Stimulated activated CD4-positive, alpha-beta T cell treated with anti-CD3 and anti-CD28 coated beads, Interleukin-2, amount 100 ng/mL, for 4 hours (primary cell): ENCODE measurements around the gene RPS18.
"Not testable (repeated sequence)": the region's sequence is repeated elsewhere in the genome, so short reads cannot be mapped to it uniquely, and the experiment has no call there.

Experiments
- DNase-seq: peaks from one replicate; pipeline ENCODE4 v3.0.0-alpha.2; 2020; ENCODE audit warnings: low read depth

Gene RPS18

GRCh38 chr6:33271468-33272274, at the start of gene RPS18, which contains the start of gene VPS52:
RPS18 (plus strand) TSS chr6:33272075; CDS start chr6:33272120, 45 bp downstream.
VPS52 (minus strand) TSS chr6:33271876; CDS start chr6:33271675, 201 bp downstream.
- DNase-seq = peak; percentile 88

DNA sequence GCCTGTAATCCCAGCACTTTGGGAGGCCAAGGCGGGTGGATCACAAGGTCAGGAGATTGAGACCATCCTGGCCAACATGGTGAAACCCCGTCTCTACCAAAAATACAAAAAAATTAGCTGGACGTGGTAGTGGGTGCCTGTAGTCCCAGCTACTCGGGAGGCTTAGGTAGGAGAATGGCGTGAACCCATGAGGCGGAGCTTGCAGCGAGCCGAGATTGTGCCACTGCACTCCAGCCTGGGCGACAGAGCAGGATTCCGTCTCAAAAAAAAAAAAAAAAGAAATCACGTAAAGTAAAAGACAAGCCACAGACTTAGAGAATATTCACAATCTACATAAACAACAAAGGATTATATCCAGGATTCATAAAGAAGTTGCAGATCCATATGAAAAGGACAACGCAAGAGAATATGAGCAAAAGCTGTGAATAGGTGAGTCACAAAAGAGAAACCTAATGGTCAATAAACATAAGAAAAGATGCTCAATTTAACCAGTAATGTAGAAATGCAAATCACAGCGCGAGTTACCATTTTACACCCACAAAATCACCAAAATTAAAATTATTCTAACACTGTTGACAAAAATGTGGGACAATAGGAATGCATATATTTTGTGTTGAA, 45.3 kb upstream of the RPS18 start:
- DNase-seq = not testable (repeated sequence)

- no peak for DNase-seq
These were observed 36.6 kb upstream of the RPS18 start for GRCh38 chr6:33235221-33235634.

DNA sequence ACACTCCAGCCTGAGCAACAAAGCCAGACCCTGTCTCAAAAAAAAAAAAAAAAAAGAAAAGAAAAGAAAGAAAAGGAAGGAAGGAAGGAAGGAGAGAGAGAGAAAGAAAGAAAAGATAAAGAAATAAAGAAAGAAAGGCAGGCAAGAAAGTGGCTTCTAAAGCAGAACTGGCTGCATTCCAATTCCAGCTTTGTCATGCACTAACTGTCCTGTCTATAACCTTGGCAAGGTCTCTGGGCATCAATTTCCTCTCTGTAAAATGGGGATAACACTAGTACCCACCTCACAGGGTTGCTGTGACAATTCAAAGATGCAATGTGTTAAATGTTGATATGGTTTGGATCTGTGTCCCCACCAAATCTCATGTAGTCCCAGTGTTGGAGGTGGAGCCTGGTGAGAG, 35.5 kb upstream of the RPS18 start:
- DNase-seq = no peak

DNA sequence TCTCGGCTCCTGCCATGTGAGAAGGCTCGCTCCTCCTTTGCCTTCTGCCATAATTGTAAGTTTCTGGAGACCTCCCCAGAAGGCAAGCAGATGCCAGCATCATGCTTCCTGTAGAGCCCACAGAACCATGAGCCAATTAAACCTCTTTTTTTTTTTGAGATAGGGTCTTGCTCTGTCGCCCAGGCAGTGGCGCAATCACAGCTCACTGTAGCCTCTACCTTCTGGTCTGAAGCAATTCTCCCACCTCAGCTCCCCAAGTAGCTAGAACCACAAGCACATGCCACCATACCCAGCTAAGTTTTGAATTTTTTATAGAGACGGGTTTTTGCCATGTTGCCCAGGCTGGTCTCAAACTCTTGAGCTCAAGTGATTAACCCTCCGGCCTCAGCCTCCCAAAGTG, 35.0 kb upstream of the RPS18 start:
- DNase-seq = no peak

- DNase-seq = no peak
These were observed 34.1 kb upstream of the RPS18 start for GRCh38 chr6:33237741-33238140.

GRCh38 chr6:33241968-33242367, 29.9 kb upstream of the RPS18 start:
- no peak for DNase-seq

DNA sequence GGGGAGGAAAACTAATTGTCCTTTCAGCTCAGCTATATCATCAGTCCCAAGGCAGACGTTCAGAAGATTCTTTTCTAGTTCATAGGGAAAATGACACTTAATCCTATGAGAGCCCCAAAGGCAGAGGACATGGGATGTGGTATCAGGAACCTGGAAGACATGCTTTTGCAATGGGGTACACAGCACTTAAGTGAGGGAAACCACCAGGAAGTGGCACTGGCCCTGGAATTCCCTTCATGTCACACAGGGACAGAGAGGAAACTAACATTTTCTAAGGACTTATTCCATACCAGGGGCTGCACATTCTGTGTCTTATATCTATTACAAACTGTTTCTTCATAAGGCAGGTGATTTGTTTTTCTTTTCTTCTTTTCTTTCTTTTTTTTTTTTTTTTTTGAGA, 28.4 kb upstream of the RPS18 start:
- DNase-seq = no peak

DNA sequence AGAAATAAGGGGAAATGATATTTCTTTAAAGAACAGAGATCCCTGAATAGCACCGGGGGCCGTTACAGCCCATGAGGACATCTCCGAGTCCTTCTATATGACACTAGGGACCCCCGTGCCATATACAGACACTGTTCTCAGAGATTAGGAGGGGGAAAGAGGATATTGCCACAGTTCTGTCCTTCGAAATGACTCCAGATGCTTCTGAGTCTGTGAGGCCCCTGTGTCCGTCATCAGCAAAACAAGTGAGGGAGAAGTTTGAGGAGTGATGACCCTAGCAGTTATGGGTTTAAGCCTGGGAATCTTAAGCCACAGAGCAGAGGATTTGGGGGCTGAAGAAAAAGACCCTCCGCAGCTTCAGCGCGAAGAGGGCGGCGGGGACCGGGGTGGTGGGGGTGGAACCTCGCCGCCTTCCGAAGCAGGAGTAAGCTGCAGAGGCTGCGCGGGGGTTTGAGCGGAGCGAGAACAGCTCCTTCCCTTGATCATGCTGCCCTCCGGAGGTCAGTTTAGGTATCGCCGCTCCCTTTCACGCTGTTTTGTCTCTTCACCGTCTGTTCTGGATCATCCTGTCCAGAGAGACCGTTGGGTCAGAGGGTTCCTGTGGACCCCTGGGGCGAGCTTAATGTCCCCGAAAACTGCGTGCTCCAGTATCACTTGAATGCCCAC, 23.8 kb upstream of the RPS18 start:
- peak; percentile 88 for DNase-seq

DNA sequence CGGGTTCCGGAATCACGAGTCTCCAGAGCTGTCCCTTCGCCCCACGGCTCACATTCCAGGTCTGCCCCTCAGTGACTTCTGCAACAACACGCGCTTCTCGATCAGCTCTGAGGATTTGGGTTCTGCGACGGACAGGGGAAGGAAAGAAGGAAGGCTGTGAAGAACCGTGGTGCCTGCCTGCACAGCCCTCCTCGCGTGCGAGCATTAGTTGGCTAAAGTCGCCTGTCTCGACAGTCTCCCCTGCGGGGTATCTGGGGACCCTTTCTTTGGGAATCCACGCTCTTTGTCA, 23.3 kb upstream of the RPS18 start:
- DNase-seq = no peak

GRCh38 chr6:33248932-33249731, 22.7 kb upstream of the RPS18 start:
- DNase-seq = peak; percentile 90

GRCh38 chr6:33249732-33250630, 21.9 kb upstream of the RPS18 start:
- DNase-seq = no peak

- DNase-seq = no peak
These were observed 21.1 kb upstream of the RPS18 start for GRCh38 chr6:33250731-33251130.

DNA sequence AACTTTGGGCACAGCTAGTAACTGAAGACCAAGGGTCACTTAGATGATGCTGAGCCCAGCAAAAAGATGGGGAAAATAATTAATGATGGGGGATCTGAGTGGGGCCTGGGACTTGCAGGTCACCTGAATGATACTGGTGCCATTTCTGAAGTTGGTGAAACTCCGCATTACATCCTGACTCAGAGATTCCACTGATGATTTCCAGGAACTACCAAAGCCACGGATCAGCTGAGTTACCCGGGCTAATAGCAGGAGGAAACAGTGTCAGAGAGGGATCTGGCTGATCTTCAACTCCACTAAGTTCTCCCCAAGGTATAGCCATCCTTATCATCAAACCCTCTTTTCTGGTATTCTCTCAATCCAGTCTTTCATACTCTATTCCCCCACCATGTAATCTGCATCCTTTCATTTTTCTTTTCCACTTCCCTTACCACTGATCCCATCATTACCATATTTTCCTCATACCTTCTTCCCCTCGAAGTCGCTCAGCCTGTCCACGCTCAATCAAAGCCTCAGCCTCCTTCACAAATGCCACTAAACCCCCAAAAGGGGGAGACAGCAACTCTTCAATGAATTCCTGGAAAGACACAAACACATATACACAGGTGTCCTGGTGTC, 20.4 kb upstream of the RPS18 start:
- no peak for DNase-seq

GRCh38 chr6:33252759-33253158, 19.1 kb upstream of the RPS18 start:
- no peak for DNase-seq

- no peak for DNase-seq
These were observed 17.3 kb upstream of the RPS18 start for GRCh38 chr6:33254591-33254990.

GRCh38 chr6:33259032-33259431, 12.8 kb upstream of the RPS18 start:
- DNase-seq = no peak

- not testable (repeated sequence) for DNase-seq
These were observed 9.4 kb upstream of the RPS18 start for GRCh38 chr6:33262490-33262889.

DNA sequence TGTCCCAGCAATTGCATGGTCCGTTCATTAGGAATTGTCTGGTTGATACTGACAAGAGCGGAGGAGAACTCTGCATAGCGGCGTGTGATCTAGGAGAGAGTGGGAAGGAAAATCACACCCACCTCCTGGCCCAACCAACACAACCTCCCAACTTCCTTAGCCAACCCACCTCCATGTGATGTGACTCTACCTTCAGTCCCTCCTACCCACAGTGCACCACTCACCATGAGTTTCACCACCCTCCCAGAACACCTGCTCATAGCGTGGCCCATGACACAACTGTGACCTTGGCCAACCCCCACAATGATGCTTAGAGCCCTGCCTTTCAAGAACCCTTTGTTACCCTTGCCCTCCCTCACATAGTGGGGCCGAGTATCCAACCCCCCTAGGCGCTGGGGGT, 7.9 kb upstream of the RPS18 start:
- DNase-seq = no peak

- no peak for DNase-seq
These were observed 783 bp upstream of the RPS18 start for GRCh38 chr6:33271117-33271467.
